T-cell (primary cell): ENCODE measurements around the gene HSPD1. TPM values are rescaled to one million over a fixed set of nuclear protein-coding genes. Genes with fewer than 3 reads are reported as not detected.
A peak's percentile ranks its signal among the peaks of the same experiment; 100 is the strongest.

Experiments used
- ATAC-seq, 4 experiments: fragments of 200-7000 bp in 3 of 4; fragments of 150-1000 bp in 1 of 4; cut with Tn5 transposase; replicated peaks in 1 of 4; 1 replicate in 3 of 4; 2 replicates in 1 of 4; pipeline ENCODE4 v1.10.0; 2021; ENCODE audit warnings: moderate library complexity in 3 of 4, mild to moderate bottlenecking in 2 of 4, moderate number of reproducible peaks in 1 of 4
- CTCF ChIA-PET, 2 donors: fragments of 300-600 bp; sonication (Branson Sonifier 250); formaldehyde crosslinking; loops; one replicate each; lab custom pipeline; 2022; ENCODE audit warnings: antibody characterized with exemption in 2 of 2; lab: Charles Lee
- POLR2A ChIA-PET, 2 donors: fragments of 300-600 bp; sonication (Branson Sonifier 250); formaldehyde crosslinking; loops; one replicate each; lab custom pipeline; 2022; ENCODE audit warnings: antibody characterized with exemption in 2 of 2; lab: Charles Lee
- DNase-seq, 35 experiments: peaks; one replicate each; pipeline versions ENCODE4 v3.0.0 to v3.0.0-alpha.2; 2013 to 2023
- H3K27ac ChIP-seq: one replicate; pipeline ENCODE4 v1.5.1; 2013; ENCODE audit warnings: low read length
- H3K27me3 ChIP-seq, 2 experiments: replicated peaks in 1 of 2; 1 replicate in 1 of 2; 2 replicates in 1 of 2; pipeline versions ENCODE4 v1.6.1 to v1.7.0; 2013; ENCODE audit warnings: low read length in 1 of 2, mixed read lengths in 1 of 2; ENCODE audit not compliant: control insufficient read depth in 2 of 2, insufficient read depth in 2 of 2; ENCODE audit errors: extremely low read depth in 1 of 2
- H3K36me3 ChIP-seq, 2 donors: 1 replicate in 1 of 2; 2 replicates in 1 of 2; pipeline versions ENCODE4 v1.6.1 to v1.7.0; 2013; ENCODE audit warnings: low read length in 1 of 2; ENCODE audit not compliant: control insufficient read depth in 2 of 2, insufficient read depth in 1 of 2; ENCODE audit errors: extremely low read depth in 1 of 2
- H3K4me1 ChIP-seq, 2 experiments: 1 replicate in 1 of 2; 2 replicates in 1 of 2; pipeline versions ENCODE4 v1.6.1 to v1.7.0; 2013; ENCODE audit warnings: low read length in 2 of 2, mixed read lengths in 1 of 2; ENCODE audit not compliant: insufficient read depth in 2 of 2, control insufficient read depth in 1 of 2; ENCODE audit errors: extremely low read depth in 1 of 2
- H3K4me3 ChIP-seq, 2 donors: 1 replicate in 1 of 2; 2 replicates in 1 of 2; pipeline versions ENCODE4 v1.5.1 to v1.7.0; 2013; ENCODE audit warnings: mild to moderate bottlenecking in 2 of 2, low read length in 1 of 2, moderate library complexity in 1 of 2; ENCODE audit not compliant: control insufficient read depth in 1 of 2; ENCODE audit errors: extremely low read depth in 1 of 2
- H3K9me3 ChIP-seq: 2 replicates; pipeline ENCODE4 v1.7.0; 2013
- H3K27ac Mint-ChIP-seq, 2 donors: one replicate each; pipeline ENCODE4 v1.8.0; 2020 to 2021; ENCODE audit warnings: mild to moderate bottlenecking in 2 of 2, mixed read lengths in 2 of 2
- H3K27me3 Mint-ChIP-seq, 2 donors: one replicate each; pipeline ENCODE4 v1.8.0; 2021 to 2022; ENCODE audit warnings: mixed read lengths in 2 of 2
- H3K36me3 Mint-ChIP-seq: one replicate; pipeline ENCODE4 v1.8.0; 2021; ENCODE audit warnings: mixed read lengths
- H3K4me1 Mint-ChIP-seq, 3 donors: one replicate each; pipeline ENCODE4 v1.8.0; 2020 to 2022; ENCODE audit warnings: mixed read lengths in 3 of 3, mild to moderate bottlenecking in 1 of 3
- H3K4me3 Mint-ChIP-seq, 3 donors: one replicate each; pipeline ENCODE4 v1.8.0; 2020 to 2022; ENCODE audit warnings: mild to moderate bottlenecking in 3 of 3, mixed read lengths in 3 of 3, moderate library complexity in 3 of 3
- H3K9me3 Mint-ChIP-seq, 3 donors: one replicate each; pipeline ENCODE4 v1.8.0; 2020 to 2022; ENCODE audit warnings: mixed read lengths in 3 of 3
- WGBS: methylation state at CpG from one replicate; pipeline ENCODE4 v1.1.5; 2013; ENCODE audit warnings: missing lambda C conversion rate; ENCODE audit not compliant: insufficient coverage; 5-methylcytosine and 5-hydroxymethylcytosine counted together
- total RNA-seq, 35 experiments: library from RNA in 6 of 35; stranded (reverse) in 6 of 35; fragments of 120-200 nt in 1 of 35; gene quantifications; one replicate each; pipeline versions ENCODE4 v1.2.1 to v1.2.4 and lab custom pipeline; 2013 to 2026

HSPD1 gene
- total RNA-seq, 5 donors from 2014 or later (not counting 1 experiment from before 2014, with no cell fraction given), result 125 to 164 (median 130) TPM

DNA sequence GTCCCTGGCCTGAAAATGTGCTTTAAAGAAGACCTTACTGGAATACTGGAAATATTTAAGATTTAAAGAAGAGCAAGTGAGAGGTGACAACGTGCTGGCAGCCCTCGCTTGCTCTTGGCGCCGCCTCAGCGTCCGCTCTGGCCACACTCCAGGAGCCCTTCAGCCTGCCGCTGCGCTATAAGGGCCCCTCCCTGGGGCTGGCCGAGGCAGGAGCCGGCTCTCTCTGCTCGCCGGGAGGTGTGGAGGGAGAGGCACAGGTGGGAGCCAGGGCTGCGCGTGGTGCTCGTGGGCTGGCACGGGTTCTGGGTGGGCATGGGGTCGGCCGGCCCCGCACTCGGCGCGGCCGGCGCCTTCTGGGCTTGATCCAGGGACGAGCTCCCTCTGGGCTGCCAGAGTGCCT is 49.2 kb downstream of the HSPD1 start:
- Histone ChIP-seq H3K9me3 (no peaks in the 10 kb centered on the region), H3K4me1 (peaks cover 8 to 12% of the 10 kb centered on the region in 2 experiments), H3K36me3 (peaks cover 0 to under 1% of the 10 kb centered on the region in 2 donors), H3K27me3 (peaks cover 0 to 9% of the 10 kb centered on the region in 2 experiments), H3K27ac (no peak overlapping the region), H3K4me3 (no peak overlapping the region)
- Mint-ChIP-seq H3K4me1 (peaks cover 25 to 28% (median 25%) of the 10 kb centered on the region in 3 donors), H3K9me3 (no peaks in the 10 kb centered on the region), H3K27ac (no peak overlapping the region), H3K27me3 (no peaks in the 10 kb centered on the region), H3K36me3 (no peaks in the 10 kb centered on the region), H3K4me3 (no peak overlapping the region)
- ChIA-PET POLR2A (interaction anchor here (0.6 to 5.5 kb wide), 5 partner anchors 15 to 392 kb away, joined by 4 to 75 read pairs (median 7); partner anchors contain the start of genes HSPD1 (in 1 of the 2) and SF3B1 (in 1 of the 2)), CTCF (no interaction called here)
- no peak for ATAC-seq
- no peak for DNase-seq
- 91% methylated on average over 13 of the region's 25 CpGs for WGBS

DNA sequence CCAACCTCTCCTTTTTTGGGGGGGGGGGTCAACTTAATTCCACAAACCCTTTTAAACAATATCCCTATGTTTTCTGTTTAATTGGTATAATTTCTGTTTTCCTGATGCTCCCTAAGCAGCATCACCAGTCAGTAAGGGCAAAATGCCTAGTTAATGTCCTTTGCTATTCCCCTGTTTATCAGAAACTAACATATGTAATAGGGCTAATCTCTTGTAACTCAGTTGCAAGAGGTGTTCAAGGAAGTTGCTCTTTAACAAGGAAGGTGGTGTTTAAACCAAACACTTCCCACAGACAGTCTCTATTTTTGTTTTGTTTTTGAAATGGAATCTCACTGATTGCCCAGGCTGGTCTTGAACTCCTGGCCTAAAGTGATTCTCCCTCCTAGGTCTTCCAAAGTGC is 52.8 kb downstream of the HSPD1 start:
- POLR2A ChIA-PET, result no interaction called here
- Mint-ChIP-seq H3K27ac (no peak overlapping the region), H3K9me3 (no peaks in the 10 kb centered on the region), H3K36me3 (no peaks in the 10 kb centered on the region), H3K27me3 (no peaks in the 10 kb centered on the region), H3K4me1 (peaks cover 0 to 6% (median 1%) of the 10 kb centered on the region in 3 donors), H3K4me3 (no peak overlapping the region)
- CTCF ChIA-PET, result interaction anchor here in 1 of 2 donors (0.7 kb wide), 1 partner anchor 276 kb away, joined by 3 read pairs; no protein-coding TSS in a partner anchor
- H3K9me3 ChIP-seq, result no peaks in the 10 kb centered on the region
- no peak overlapping the region for H3K4me3 ChIP-seq
- no peak overlapping the region for H3K27ac ChIP-seq
- ATAC-seq (no peak), DNase-seq (no peak)
- peaks cover 0 to 9% of the 10 kb centered on the region in 2 experiments for H3K27me3 ChIP-seq
- no peaks in the 10 kb centered on the region for H3K4me1 ChIP-seq
- no peaks in the 10 kb centered on the region for H3K36me3 ChIP-seq

DNA sequence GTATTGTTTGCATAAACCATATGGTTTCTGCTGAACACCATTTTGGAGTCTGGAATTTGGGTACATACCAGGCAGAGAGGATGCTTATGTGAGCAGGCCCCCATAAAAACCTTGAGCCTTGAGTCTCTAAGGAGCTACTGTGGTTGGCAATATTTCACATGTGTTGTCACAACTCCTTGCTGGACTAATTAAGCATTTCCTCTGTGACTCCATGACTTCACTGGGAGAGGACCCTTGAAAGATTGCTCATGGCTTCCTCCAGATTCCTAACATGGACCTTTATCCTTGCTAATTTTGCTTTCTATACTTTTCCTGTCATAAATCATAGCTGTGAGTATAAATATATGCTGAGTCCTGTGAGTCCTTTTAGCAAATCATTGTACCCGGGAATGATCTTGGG is 53.9 kb downstream of the HSPD1 start:
- Histone ChIP-seq H3K4me3 (no peak overlapping the region), H3K9me3 (no peaks in the 10 kb centered on the region), H3K4me1 (no peaks in the 10 kb centered on the region), H3K36me3 (no peaks in the 10 kb centered on the region), H3K27ac (no peak overlapping the region), H3K27me3 (peaks cover 0 to 9% of the 10 kb centered on the region in 2 experiments)
- POLR2A ChIA-PET, result no interaction called here
- Mint-ChIP-seq H3K27me3 (peaks cover 1 to 3% of the 10 kb centered on the region in 2 donors), H3K36me3 (no peaks in the 10 kb centered on the region), H3K4me3 (no peak overlapping the region), H3K9me3 (no peaks in the 10 kb centered on the region), H3K4me1 (no peaks in the 10 kb centered on the region), H3K27ac (no peak overlapping the region)
- ATAC-seq (no peak), DNase-seq (no peak)
- CTCF ChIA-PET, result interaction anchor here in 1 of 2 donors (0.8 kb wide), 1 partner anchor 11 kb away, joined by 3 read pairs; the partner anchor contains the start of gene SF3B1
- no CpG with 5 or more reads among the region's 1 CpG for WGBS

DNA sequence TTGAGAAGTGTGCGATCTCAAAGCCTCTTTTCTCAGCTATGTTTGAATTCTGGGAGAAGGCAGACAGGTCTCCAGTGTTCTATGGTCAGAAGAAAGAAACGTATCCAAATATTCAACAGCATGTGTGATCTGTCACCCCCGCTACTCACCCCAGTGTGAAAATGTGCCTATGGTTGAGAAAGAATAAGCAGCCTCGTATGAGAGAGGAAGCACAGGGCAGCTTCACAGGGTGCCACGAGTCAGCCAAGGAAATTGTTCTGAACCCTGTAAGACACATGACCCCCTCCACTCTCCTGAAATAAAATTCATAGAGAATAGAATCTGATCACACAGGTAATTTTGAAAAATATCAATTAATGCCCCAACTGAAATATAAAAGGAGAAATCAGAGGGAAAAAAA is 56.8 kb downstream of the HSPD1 start:
- Mint-ChIP-seq H3K36me3 (no peaks in the 10 kb centered on the region), H3K4me1 (no peaks in the 10 kb centered on the region), H3K4me3 (no peak overlapping the region), H3K27ac (no peak overlapping the region), H3K27me3 (peaks cover 1 to 3% of the 10 kb centered on the region in 2 donors), H3K9me3 (no peaks in the 10 kb centered on the region)
- no peak for ATAC-seq
- no peak overlapping the region for H3K27ac ChIP-seq
- CTCF ChIA-PET, result interaction anchor here in 1 of 2 donors (0.5 kb wide), 1 partner anchor 9 kb away, joined by 3 read pairs; no protein-coding TSS in a partner anchor
- no peak overlapping the region for H3K4me3 ChIP-seq
- POLR2A ChIA-PET, result interaction anchor here in 1 of 2 donors (0.6 kb wide), 2 partner anchors 15 to 238 kb away, joined by 3 to 5 read pairs; no protein-coding TSS in a partner anchor
- H3K9me3 ChIP-seq, result no peaks in the 10 kb centered on the region
- H3K36me3 ChIP-seq, result no peaks in the 10 kb centered on the region
- no peaks in the 10 kb centered on the region for H3K27me3 ChIP-seq
- no peaks in the 10 kb centered on the region for H3K4me1 ChIP-seq
- no peak for DNase-seq
- WGBS, result no CpG with 5 or more reads among the region's 5 CpGs

DNA sequence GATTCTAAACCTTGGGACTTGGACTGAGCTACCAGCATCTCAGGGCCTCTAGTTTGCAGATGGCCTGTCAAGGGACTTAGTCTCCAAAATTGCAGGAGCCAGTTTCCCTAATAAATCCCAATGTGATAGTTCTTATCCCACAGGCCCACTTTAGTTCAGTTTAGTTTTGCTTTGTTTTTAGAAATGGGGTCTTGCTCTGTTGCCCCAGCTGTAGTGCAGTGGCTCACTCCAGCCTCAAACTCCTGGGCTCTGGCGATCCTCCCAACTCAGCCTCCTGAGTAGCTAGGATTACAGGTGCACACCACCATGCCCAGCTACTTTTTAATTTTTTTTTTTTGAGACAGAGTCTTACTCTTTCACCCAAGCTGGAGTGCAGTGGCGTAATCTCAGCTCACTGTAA is 62.3 kb downstream of the HSPD1 start:
- Mint-ChIP-seq H3K9me3 (no peaks in the 10 kb centered on the region), H3K27me3 (peaks cover 1 to 3% of the 10 kb centered on the region in 2 donors), H3K27ac (no peak overlapping the region), H3K4me1 (peaks cover 29 to 33% (median 30%) of the 10 kb centered on the region in 3 donors), H3K4me3 (peak overlapping the region in 1 of 3 donors; percentile 21), H3K36me3 (no peaks in the 10 kb centered on the region)
- no peaks in the 10 kb centered on the region for H3K9me3 ChIP-seq
- no peak for ATAC-seq
- no peak overlapping the region for H3K27ac ChIP-seq
- no peak for DNase-seq
- ChIA-PET POLR2A (interaction anchor here (0.5 to 4.3 kb wide), 5 partner anchors 12 to 179 kb away, joined by 3 to 75 read pairs (median 3); partner anchors contain the start of genes COQ10B (in 1 of the 2), HSPD1 (in 1 of the 2) and HSPE1 (in 1 of the 2)), CTCF (interaction anchor here in 1 of 2 donors (1.7 kb wide), 1 partner anchor 16 kb away, joined by 5 read pairs; no protein-coding TSS in a partner anchor)
- H3K4me3 ChIP-seq, result no peak overlapping the region
- WGBS, result 100% methylated on average over 2 of the region's 2 CpGs
- no peaks in the 10 kb centered on the region for H3K36me3 ChIP-seq
- H3K4me1 ChIP-seq, result peaks cover 11 to 22% of the 10 kb centered on the region in 2 experiments
- H3K27me3 ChIP-seq, result no peaks in the 10 kb centered on the region
